Liver (tissue), 9 donors: ENCODE results near the gene PTGIR. TPM values are rescaled to one million over a fixed set of nuclear protein-coding genes. Genes with fewer than 3 reads are reported as not detected.

ENCODE experiments used
- DNase-seq: peaks from one replicate; pipeline ENCODE4 v3.0.0-alpha.2; 2017; ENCODE audit warnings: low spot score
- H3K27ac ChIP-seq, 2 donors: one replicate each; pipeline ENCODE4 v1.7.0; 2013; ENCODE audit warnings: inconsistent platforms in 2 of 2, low read length in 2 of 2, control low read depth in 1 of 2, low read depth in 1 of 2, mild to moderate bottlenecking in 1 of 2
- H3K27me3 ChIP-seq, 4 donors: one replicate each; pipeline versions ENCODE4 v1.6.1 to v1.7.0; 2013; ENCODE audit warnings: low read length in 3 of 4, inconsistent platforms in 1 of 4, mild to moderate bottlenecking in 1 of 4, moderate library complexity in 1 of 4; ENCODE audit not compliant: control insufficient read depth in 4 of 4, insufficient read depth in 4 of 4
- H3K36me3 ChIP-seq, 4 donors: one replicate each; pipeline versions ENCODE4 v1.6.1 to v1.7.0; 2013; ENCODE audit warnings: low read length in 3 of 4, mild to moderate bottlenecking in 3 of 4, low read depth in 1 of 4, moderate library complexity in 1 of 4; ENCODE audit not compliant: control insufficient read depth in 4 of 4, insufficient read depth in 3 of 4
- H3K4me1 ChIP-seq, 4 donors: one replicate each; pipeline versions ENCODE4 v1.6.1 to v1.7.0; 2013; ENCODE audit warnings: low read length in 3 of 4, mild to moderate bottlenecking in 3 of 4, moderate library complexity in 1 of 4; ENCODE audit not compliant: control insufficient read depth in 4 of 4, insufficient read depth in 4 of 4
- H3K4me3 ChIP-seq, 3 donors: one replicate each; pipeline versions ENCODE4 v1.6.1 to v1.7.0; 2013; ENCODE audit warnings: low read length in 3 of 3, control low read depth in 1 of 3, low read depth in 1 of 3, mild to moderate bottlenecking in 1 of 3
- H3K9ac ChIP-seq, 2 donors: one replicate each; pipeline ENCODE4 v1.7.0; 2013; ENCODE audit warnings: low read length in 2 of 2, mild to moderate bottlenecking in 2 of 2, moderate library complexity in 2 of 2, control low read depth in 1 of 2, low read depth in 1 of 2
- H3K9me3 ChIP-seq, 4 donors: one replicate each; pipeline versions ENCODE4 v1.6.1 to v1.7.0; 2013; ENCODE audit warnings: low read length in 3 of 4; ENCODE audit not compliant: control insufficient read depth in 4 of 4
- EGR1 ChIP-seq, 2 donors: IDR thresholded peaks; 2 replicates each; pipeline ENCODE4 v1.6.1; 2016 to 2018; ENCODE audit warnings: antibody characterized with exemption in 2 of 2, low read depth in 2 of 2
- FOXA1 ChIP-seq: IDR thresholded peaks from 2 replicates; pipeline ENCODE4 v1.6.1; 2016; ENCODE audit warnings: antibody characterized with exemption
- FOXA2 ChIP-seq: IDR thresholded peaks from 2 replicates; pipeline ENCODE4 v1.6.1; 2016; ENCODE audit warnings: antibody characterized with exemption
- HNF4A ChIP-seq, 2 donors: conservative IDR thresholded peaks; 2 replicates each; pipeline ENCODE4 v1.6.1; 2016; ENCODE audit warnings: antibody characterized with exemption in 2 of 2, mild to moderate bottlenecking in 2 of 2
- HNF4G ChIP-seq: IDR thresholded peaks from 2 replicates; pipeline ENCODE4 v1.6.1; 2016; ENCODE audit warnings: antibody characterized with exemption
- JUND ChIP-seq, 2 donors: IDR thresholded peaks; 2 replicates each; pipeline ENCODE4 v1.6.1; 2016; ENCODE audit warnings: antibody characterized with exemption in 2 of 2
- NR2F2 ChIP-seq: IDR thresholded peaks from 2 replicates; pipeline ENCODE4 v1.6.1; 2016; ENCODE audit warnings: antibody characterized with exemption
- SP1 ChIP-seq: IDR thresholded peaks from 2 replicates; pipeline ENCODE4 v1.6.1; 2018; ENCODE audit warnings: antibody characterized with exemption, mild to moderate bottlenecking
- WGBS: extraction: QIAGEN DNeasy Blood & Tissue Kit; methylation state at CpG from one replicate; pipeline ENCODE4 v1.1.7; 2013; 5-methylcytosine and 5-hydroxymethylcytosine counted together
- polyA plus RNA-seq, 2 donors: library from polyadenylated mRNA; stranded (reverse) in 1 of 2; unstranded in 1 of 2; fragments of 200-250 nt in 1 of 2; fragments of >200 nt in 1 of 2; fragmentation: Nextera tagmentation in 1 of 2; extraction: Ambion mirVana in 1 of 2; gene quantifications; one replicate each; pipeline versions ENCODE4 v1.2.1 to v1.2.3, GENCODE V29; 2013 to 2015
- total RNA-seq, 2 donors: library from RNA; depleted of rRNA; stranded (reverse); fragments of >200 nt; gene quantifications; one replicate each; pipeline ENCODE4 v1.2.3, GENCODE V29; 2014
- TF ChIP-seq, protein P1 (sequence below): IDR thresholded peaks from 2 replicates; pipeline ENCODE4 v1.6.1; 2016; ENCODE audit warnings: antibody characterized with exemption, mild to moderate bottlenecking
- TF ChIP-seq, protein P2 (sequence below): IDR thresholded peaks from 2 replicates; pipeline ENCODE4 v1.6.1; 2016; ENCODE audit warnings: antibody characterized with exemption
- TF ChIP-seq, protein P3 (sequence below): fragments of 150-350 bp; IDR thresholded peaks from 2 replicates; pipeline ENCODE4 v1.5.1; 2017; ENCODE audit warnings: improper control_type of control experiment, low read depth, low read length; ENCODE audit not compliant: missing input control
- TF ChIP-seq, protein P4 (sequence below): IDR thresholded peaks from 2 replicates; pipeline ENCODE4 v1.6.1; 2016; ENCODE audit warnings: antibody characterized with exemption
- TF ChIP-seq, protein P5 (sequence below): IDR thresholded peaks from 2 replicates; pipeline ENCODE4 v1.6.1; 2016; ENCODE audit warnings: antibody characterized with exemption
- donor health status: healthy.
- donor health status: healthy.
- donor health status: healthy.
- donor health status: healthy.
- donor health status: healthy.

Gene PTGIR
- total and polyA plus RNA-seq, 4 donors = 1.4 to 5.9 (median 2.9) TPM

DNA sequence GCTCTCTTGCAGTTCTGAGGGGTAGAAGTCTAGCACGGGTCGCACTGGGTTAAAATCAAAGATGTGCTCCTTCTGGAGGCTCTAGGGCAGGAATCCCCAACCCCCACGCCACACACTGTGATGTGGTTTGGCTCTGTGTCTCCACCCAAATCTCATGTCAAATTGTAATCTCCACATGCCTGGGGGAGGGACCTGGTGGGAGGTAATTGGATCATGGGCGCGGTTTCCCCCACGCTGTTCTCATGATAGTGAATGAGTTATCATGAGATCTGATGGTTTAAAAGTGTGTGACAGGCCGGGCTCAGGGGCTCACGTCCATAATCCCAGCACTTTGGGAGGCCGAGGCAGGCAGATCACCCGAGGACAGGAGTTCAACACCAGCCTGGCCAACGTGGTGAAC, 50.4 kb downstream of the PTGIR start:
- TF ChIP-seq NR2F2 (no peak), FOXA1 (no peak)
- no peak overlapping the region for H3K9ac ChIP-seq
- H3K27me3 ChIP-seq = no peaks in the 10 kb centered on the region
- 85% methylated on average over 11 of the region's 11 CpGs for WGBS
- DNase-seq = no peak
- no peaks in the 10 kb centered on the region for H3K9me3 ChIP-seq
- H3K4me3 ChIP-seq = no peak overlapping the region
- H3K36me3 ChIP-seq = no peaks in the 10 kb centered on the region
- no peak overlapping the region for H3K27ac ChIP-seq
- H3K4me1 ChIP-seq = no peaks in the 10 kb centered on the region

DNA sequence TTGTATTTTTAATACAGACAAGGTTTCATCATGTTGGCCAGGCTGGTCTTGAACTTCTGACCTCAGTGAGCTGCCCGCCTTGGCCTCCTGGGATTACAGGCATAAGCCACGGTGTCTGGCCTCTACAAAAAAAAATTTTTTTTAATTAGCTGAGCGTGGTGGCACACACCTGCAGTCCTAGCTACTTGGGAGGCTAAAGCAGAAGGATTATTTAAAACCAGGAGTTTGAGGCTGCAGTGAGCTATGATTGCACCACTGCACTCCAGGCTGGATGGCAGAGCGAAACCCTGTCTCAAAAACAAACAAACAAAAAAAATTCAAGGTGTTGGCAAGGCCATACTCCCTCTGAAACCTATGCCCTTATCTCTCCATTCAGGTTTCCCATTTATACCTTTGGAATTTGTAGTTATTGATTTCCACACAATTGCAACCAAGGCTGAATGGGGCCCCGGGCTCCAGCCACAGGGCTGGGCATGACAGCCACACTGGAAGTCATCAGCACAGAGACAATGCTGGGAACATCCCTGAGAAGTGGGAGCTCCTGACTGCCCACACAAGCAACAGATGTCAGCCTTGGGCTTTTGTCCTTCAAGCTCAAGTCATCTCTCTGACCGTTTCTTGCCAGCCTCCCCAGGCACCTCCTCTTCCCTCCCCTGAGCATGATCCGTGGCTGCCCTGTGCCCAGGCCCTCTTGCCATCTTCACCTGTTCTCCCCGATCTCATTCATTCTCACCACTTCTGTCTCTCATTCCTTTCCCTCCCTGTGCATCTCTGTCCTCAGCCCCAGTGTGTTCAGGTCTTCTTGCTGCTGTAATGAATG, 51.0 kb downstream of the PTGIR start:
- 69% methylated on average over 8 of the region's 8 CpGs for WGBS
- H3K4me3 ChIP-seq = no peak overlapping the region
- H3K9me3 ChIP-seq = no peaks in the 10 kb centered on the region
- H3K9ac ChIP-seq = no peak overlapping the region
- H3K27me3 ChIP-seq = no peaks in the 10 kb centered on the region
- H3K27ac ChIP-seq = no peak overlapping the region
- no peaks in the 10 kb centered on the region for H3K36me3 ChIP-seq
- H3K4me1 ChIP-seq = no peaks in the 10 kb centered on the region
- TF ChIP-seq JUND (IDR thresholded peaks at IDR 0.05) = no peak
- TF ChIP-seq, protein P1, sequence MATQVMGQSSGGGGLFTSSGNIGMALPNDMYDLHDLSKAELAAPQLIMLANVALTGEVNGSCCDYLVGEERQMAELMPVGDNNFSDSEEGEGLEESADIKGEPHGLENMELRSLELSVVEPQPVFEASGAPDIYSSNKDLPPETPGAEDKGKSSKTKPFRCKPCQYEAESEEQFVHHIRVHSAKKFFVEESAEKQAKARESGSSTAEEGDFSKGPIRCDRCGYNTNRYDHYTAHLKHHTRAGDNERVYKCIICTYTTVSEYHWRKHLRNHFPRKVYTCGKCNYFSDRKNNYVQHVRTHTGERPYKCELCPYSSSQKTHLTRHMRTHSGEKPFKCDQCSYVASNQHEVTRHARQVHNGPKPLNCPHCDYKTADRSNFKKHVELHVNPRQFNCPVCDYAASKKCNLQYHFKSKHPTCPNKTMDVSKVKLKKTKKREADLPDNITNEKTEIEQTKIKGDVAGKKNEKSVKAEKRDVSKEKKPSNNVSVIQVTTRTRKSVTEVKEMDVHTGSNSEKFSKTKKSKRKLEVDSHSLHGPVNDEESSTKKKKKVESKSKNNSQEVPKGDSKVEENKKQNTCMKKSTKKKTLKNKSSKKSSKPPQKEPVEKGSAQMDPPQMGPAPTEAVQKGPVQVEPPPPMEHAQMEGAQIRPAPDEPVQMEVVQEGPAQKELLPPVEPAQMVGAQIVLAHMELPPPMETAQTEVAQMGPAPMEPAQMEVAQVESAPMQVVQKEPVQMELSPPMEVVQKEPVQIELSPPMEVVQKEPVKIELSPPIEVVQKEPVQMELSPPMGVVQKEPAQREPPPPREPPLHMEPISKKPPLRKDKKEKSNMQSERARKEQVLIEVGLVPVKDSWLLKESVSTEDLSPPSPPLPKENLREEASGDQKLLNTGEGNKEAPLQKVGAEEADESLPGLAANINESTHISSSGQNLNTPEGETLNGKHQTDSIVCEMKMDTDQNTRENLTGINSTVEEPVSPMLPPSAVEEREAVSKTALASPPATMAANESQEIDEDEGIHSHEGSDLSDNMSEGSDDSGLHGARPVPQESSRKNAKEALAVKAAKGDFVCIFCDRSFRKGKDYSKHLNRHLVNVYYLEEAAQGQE = no peak
- no peak for TF ChIP-seq NR2F2
- TF ChIP-seq HNF4A (conservative IDR thresholded peaks at IDR 0.05) = peak in 1 of 2 donors; percentile 15
- DNase-seq = no peak

DNA sequence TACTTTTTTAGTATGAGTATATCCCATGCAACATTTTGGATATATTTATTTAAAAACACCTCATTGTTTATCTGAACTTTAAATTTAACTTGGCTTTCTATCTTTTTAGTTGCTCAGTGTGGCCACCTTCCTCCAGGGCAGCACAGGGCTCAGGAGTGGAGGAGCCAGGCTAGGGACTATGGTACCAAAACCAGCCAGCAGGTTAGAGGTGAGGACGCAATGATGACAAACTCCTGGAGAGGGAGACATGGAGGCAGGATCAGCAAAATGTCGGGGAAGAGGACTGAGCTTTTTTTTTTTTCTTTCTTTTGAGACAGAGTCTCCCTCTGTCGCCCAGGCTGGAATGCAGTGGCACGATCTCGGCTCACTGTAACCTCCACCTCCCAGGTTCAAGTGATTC, 53.4 kb downstream of the PTGIR start:
- TF ChIP-seq FOXA2 (no peak), JUND (IDR thresholded peaks at IDR 0.05) (no peak), HNF4G (no peak), FOXA1 (no peak), HNF4A (conservative IDR thresholded peaks at IDR 0.05) (no peak), EGR1 (IDR thresholded peaks at IDR 0.05; ENCODE audit: low read depth in 2 of 2) (no peak), NR2F2 (no peak), SP1 (no peak)
- TF ChIP-seq, protein P2, sequence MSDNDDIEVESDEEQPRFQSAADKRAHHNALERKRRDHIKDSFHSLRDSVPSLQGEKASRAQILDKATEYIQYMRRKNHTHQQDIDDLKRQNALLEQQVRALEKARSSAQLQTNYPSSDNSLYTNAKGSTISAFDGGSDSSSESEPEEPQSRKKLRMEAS = no peak
- TF ChIP-seq, protein P3, sequence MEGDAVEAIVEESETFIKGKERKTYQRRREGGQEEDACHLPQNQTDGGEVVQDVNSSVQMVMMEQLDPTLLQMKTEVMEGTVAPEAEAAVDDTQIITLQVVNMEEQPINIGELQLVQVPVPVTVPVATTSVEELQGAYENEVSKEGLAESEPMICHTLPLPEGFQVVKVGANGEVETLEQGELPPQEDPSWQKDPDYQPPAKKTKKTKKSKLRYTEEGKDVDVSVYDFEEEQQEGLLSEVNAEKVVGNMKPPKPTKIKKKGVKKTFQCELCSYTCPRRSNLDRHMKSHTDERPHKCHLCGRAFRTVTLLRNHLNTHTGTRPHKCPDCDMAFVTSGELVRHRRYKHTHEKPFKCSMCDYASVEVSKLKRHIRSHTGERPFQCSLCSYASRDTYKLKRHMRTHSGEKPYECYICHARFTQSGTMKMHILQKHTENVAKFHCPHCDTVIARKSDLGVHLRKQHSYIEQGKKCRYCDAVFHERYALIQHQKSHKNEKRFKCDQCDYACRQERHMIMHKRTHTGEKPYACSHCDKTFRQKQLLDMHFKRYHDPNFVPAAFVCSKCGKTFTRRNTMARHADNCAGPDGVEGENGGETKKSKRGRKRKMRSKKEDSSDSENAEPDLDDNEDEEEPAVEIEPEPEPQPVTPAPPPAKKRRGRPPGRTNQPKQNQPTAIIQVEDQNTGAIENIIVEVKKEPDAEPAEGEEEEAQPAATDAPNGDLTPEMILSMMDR = no peak
- TF ChIP-seq, protein P4, sequence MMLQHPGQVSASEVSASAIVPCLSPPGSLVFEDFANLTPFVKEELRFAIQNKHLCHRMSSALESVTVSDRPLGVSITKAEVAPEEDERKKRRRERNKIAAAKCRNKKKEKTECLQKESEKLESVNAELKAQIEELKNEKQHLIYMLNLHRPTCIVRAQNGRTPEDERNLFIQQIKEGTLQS = no peak
- TF ChIP-seq, protein P1 = no peak
- TF ChIP-seq, protein P5, sequence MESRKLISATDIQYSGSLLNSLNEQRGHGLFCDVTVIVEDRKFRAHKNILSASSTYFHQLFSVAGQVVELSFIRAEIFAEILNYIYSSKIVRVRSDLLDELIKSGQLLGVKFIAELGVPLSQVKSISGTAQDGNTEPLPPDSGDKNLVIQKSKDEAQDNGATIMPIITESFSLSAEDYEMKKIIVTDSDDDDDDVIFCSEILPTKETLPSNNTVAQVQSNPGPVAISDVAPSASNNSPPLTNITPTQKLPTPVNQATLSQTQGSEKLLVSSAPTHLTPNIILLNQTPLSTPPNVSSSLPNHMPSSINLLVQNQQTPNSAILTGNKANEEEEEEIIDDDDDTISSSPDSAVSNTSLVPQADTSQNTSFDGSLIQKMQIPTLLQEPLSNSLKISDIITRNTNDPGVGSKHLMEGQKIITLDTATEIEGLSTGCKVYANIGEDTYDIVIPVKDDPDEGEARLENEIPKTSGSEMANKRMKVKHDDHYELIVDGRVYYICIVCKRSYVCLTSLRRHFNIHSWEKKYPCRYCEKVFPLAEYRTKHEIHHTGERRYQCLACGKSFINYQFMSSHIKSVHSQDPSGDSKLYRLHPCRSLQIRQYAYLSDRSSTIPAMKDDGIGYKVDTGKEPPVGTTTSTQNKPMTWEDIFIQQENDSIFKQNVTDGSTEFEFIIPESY = no peak
- H3K4me1 ChIP-seq = no peaks in the 10 kb centered on the region
- WGBS = 64% methylated on average over 5 of the region's 5 CpGs

More for the DNA sequence above, 53.4 kb downstream of the PTGIR start:
- H3K9me3 ChIP-seq = no peaks in the 10 kb centered on the region
- H3K27ac ChIP-seq = no peak overlapping the region
- DNase-seq = no peak
- no peaks in the 10 kb centered on the region for H3K27me3 ChIP-seq
- no peak overlapping the region for H3K9ac ChIP-seq
- H3K4me3 ChIP-seq = no peak overlapping the region
- H3K36me3 ChIP-seq = no peaks in the 10 kb centered on the region
